OCI-LY7 (cell line): ENCODE results near the gene LARGE1. TPM values are rescaled to one million over a fixed set of nuclear protein-coding genes. Genes with fewer than 3 reads are reported as not detected.

Experiments used
- BruUV-seq: library from RNA; stranded (reverse); fragments of 400-500 nt; replicated peaks from 2 replicates; lab custom pipeline; 2021; lab: Mats Ljungman, UMichigan
- CTCF ChIA-PET: fragments of 300-600 bp; sonication (Branson Sonifier 250); formaldehyde crosslinking; loops from one replicate; lab custom pipeline; 2022; ENCODE audit warnings: antibody characterized with exemption; ENCODE audit not compliant: unreplicated experiment; lab: Charles Lee
- POLR2A ChIA-PET: fragments of 300-600 bp; sonication (Branson Sonifier 250); formaldehyde crosslinking; loops from one replicate; lab custom pipeline; 2022; ENCODE audit warnings: antibody characterized with exemption; lab: Charles Lee
- DNase-seq: peaks from one replicate; pipeline ENCODE4 v3.0.0-alpha.2; 2015; ENCODE audit warnings: low spot score
- H2AFZ ChIP-seq: fragments of 200-600 bp; sonication (generic), shearing (Covaris generic); 2 replicates; pipeline ENCODE4 v1.6.1; 2014; ENCODE audit warnings: mild to moderate bottlenecking, antibody characterized with exemption, low read length, moderate library complexity
- H3K27ac ChIP-seq: fragments of 200-600 bp; sonication (generic); 2 replicates; pipeline ENCODE4 v1.5.1; 2014; ENCODE audit warnings: mixed run types, low read depth, mild to moderate bottlenecking, moderate library complexity, low read length, inconsistent platforms; ENCODE audit not compliant: poor library complexity, severe bottlenecking
- H3K36me3 ChIP-seq: fragments of 200-600 bp; sonication (generic); 2 replicates; pipeline ENCODE4 v1.6.1; 2014; ENCODE audit warnings: mild to moderate bottlenecking, antibody characterized with exemption, low read length, moderate library complexity, mixed read lengths; ENCODE audit not compliant: insufficient read depth
- H3K4me1 ChIP-seq: fragments of 200-600 bp; sonication (generic); 2 replicates; pipeline ENCODE4 v1.5.1; 2014; ENCODE audit warnings: mild to moderate bottlenecking, low read length; ENCODE audit not compliant: insufficient read depth, poor library complexity, severe bottlenecking
- H3K4me2 ChIP-seq: fragments of 200-600 bp; sonication (generic); 2 replicates; pipeline ENCODE4 v1.6.1; 2014; ENCODE audit warnings: mild to moderate bottlenecking, low read length
- H3K4me3 ChIP-seq: fragments of 200-600 bp; sonication (generic); 2 replicates; pipeline ENCODE4 v1.5.1; 2014; ENCODE audit warnings: mild to moderate bottlenecking, low read depth, low read length; ENCODE audit not compliant: poor library complexity, severe bottlenecking
- H3K79me2 ChIP-seq: fragments of 200-600 bp; sonication (generic); 2 replicates; pipeline ENCODE4 v1.6.1; 2016; ENCODE audit warnings: low read depth, mild to moderate bottlenecking, low read length, moderate library complexity, mixed read lengths; ENCODE audit not compliant: insufficient read depth
- H3K9me2 ChIP-seq: fragments of 200-600 bp; sonication (generic); 2 replicates; pipeline ENCODE4 v1.6.1; 2016; ENCODE audit warnings: mild to moderate bottlenecking, low read length, mixed read lengths; ENCODE audit not compliant: insufficient read depth
- H3K9me3 ChIP-seq: fragments of 200-600 bp; sonication (generic); 2 replicates; pipeline ENCODE4 v1.6.1; 2014; ENCODE audit warnings: mild to moderate bottlenecking, mixed run types, low read length, mixed read lengths
- H4K20me1 ChIP-seq: fragments of 200-600 bp; sonication (generic); 2 replicates; pipeline ENCODE4 v1.6.1; 2014; ENCODE audit warnings: mild to moderate bottlenecking, antibody characterized with exemption, low read length, moderate library complexity, mixed read lengths; ENCODE audit not compliant: insufficient read depth
- EZH2phosphoT487 ChIP-seq: fragments of 200-600 bp; sonication (generic); IDR thresholded peaks from 2 replicates; pipeline ENCODE4 v1.6.1; 2018; ENCODE audit warnings: low read depth, borderline replicate concordance, mild to moderate bottlenecking, mixed run types, antibody characterized with exemption, low read length, moderate library complexity, mixed read lengths
- intact Hi-C: fragments of 100-400 bp; cut with micrococcal nuclease; formaldehyde crosslinking; loops from one replicate; pipeline ENCODE4 v1.10.0; 2022; ENCODE audit not compliant: unreplicated experiment
- total RNA-seq, 2 experiments: library from RNA; depleted of rRNA in 1 of 2; stranded (reverse); fragments of >200 nt in 1 of 2; shearing (Covaris generic) in 1 of 2; gene quantifications; 2 replicates each; pipeline ENCODE4 v1.2.3, GENCODE V29; 2014 to 2022
- TF ChIP-seq, protein P1 (sequence below): fragments of 200-600 bp; sonication (generic); conservative IDR thresholded peaks from 2 replicates; pipeline ENCODE4 v1.5.1; 2014; ENCODE audit warnings: mild to moderate bottlenecking, antibody characterized with exemption, low read length, moderate library complexity, mixed read lengths

Gene LARGE1
- total RNA-seq, 2 experiments from 2014 or later: 31.5 to 31.9 TPM

DNA sequence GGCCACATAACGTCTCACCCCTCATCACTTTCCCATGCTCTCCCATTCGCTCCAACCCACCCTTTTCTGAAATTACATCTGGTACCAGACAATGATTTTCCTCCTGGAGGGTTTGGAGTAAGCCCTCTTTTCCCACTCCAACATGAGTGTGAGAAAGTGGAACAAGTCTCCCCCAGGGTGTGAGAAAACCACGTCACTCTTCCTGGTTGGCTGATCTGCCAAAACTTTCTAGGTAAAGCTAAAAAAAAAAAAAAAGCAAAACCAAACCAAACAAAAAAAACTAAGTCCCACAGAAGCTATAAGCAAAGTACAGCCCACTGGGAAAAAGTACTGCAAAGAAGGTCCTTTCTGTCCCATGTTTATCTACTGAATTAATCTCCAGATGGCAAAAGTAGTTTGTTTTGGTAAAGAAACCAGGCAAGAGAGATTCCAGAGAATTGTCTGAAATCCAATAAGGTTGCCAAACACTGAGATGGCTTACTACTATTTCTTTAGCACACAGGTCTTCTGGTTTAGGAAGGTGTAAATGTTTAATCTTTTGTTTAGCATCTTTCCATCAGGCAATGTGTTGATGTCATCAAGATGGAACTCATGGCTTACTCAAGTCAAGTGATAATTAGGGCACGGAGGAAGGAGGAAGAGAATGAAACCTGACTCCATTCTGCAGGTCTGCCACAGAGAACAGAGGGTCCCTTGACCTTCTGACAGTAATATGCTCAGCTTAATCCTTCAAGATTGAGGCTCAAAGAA lies 395.6 kb downstream of the LARGE1 start:
- peaks cover 31% of the 10 kb centered on the region for H3K4me1 ChIP-seq

DNA sequence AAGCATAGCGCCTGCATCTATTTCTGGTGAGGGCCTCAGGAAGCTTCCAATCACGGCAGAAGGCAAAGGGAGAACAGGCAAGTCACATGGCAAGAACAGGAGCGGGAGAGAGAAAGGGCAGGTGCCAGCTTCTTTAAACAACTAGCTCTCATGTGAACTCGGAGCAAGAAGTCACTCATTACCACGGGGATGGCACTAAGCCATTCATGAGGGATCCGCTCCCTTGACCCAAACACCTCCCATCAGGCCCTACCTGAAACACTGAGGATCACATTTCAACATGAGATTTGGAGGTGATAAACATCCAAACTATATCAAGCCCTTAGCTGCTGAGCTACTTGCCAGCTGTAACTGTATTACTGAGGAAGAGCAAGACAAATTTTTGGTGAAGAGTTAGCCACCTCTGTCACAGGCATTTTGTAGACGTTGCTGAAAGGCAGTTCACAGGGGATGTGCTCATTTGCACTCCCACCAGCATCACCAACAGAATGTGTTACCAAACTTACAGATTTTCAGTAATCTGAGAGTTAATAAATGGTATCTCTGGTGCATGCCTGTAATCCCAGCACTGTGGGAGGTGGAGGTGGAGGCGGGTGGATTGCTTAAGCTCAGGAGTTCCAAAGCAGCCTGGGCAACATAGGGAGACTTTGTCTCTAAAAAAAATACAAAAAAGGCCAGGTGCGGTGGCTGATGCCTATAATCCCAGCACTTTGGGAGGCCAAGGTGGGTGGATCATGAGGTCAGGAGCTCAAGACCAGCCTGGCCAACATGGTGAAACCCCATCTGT lies 398.2 kb downstream of the LARGE1 start:
- no peaks in the 10 kb centered on the region for H4K20me1 ChIP-seq
- H3K4me3 ChIP-seq: no peak overlapping the region
- no peak for DNase-seq
- intact Hi-C loops: loop anchor here (5.0 kb wide), 1 partner anchor 320 kb away; no protein-coding TSS in a partner anchor
- H3K4me1 ChIP-seq: peaks cover 40% of the 10 kb centered on the region
- H3K27ac ChIP-seq: no peak overlapping the region
- TF ChIP-seq, protein P1, sequence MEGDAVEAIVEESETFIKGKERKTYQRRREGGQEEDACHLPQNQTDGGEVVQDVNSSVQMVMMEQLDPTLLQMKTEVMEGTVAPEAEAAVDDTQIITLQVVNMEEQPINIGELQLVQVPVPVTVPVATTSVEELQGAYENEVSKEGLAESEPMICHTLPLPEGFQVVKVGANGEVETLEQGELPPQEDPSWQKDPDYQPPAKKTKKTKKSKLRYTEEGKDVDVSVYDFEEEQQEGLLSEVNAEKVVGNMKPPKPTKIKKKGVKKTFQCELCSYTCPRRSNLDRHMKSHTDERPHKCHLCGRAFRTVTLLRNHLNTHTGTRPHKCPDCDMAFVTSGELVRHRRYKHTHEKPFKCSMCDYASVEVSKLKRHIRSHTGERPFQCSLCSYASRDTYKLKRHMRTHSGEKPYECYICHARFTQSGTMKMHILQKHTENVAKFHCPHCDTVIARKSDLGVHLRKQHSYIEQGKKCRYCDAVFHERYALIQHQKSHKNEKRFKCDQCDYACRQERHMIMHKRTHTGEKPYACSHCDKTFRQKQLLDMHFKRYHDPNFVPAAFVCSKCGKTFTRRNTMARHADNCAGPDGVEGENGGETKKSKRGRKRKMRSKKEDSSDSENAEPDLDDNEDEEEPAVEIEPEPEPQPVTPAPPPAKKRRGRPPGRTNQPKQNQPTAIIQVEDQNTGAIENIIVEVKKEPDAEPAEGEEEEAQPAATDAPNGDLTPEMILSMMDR: no peak
- no peak for TF ChIP-seq EZH2phosphoT487
- H3K36me3 ChIP-seq: peaks cover 8% of the 10 kb centered on the region
- no peaks in the 10 kb centered on the region for H3K79me2 ChIP-seq
- no TSS peak for BruUV-seq
- H2AFZ ChIP-seq: no peak overlapping the region
- H3K9me2 ChIP-seq: no peaks in the 10 kb centered on the region
- H3K4me2 ChIP-seq: no peak overlapping the region
- POLR2A ChIA-PET: interaction anchor here (0.6 to 2.4 kb wide), 9 partner anchors 10 to 983 kb away, joined by 3 to 12 read pairs (median 3); no protein-coding TSS in a partner anchor
- H3K9me3 ChIP-seq: peaks cover 15% of the 10 kb centered on the region
- CTCF ChIA-PET: interaction anchor here (0.6 kb wide), 1 partner anchor 220 kb away, joined by 3 read pairs; no protein-coding TSS in a partner anchor

More for the DNA sequence above, 395.6 kb downstream of the LARGE1 start:
- H3K9me2 ChIP-seq: no peaks in the 10 kb centered on the region
- CTCF ChIA-PET: no interaction called here
- no peak overlapping the region for H3K27ac ChIP-seq
- H4K20me1 ChIP-seq: no peaks in the 10 kb centered on the region
- no peaks in the 10 kb centered on the region for H3K79me2 ChIP-seq
- no peak for DNase-seq
- H3K4me2 ChIP-seq: no peak overlapping the region
- TSS peak; percentile 16 for BruUV-seq
- intact Hi-C loops: loop anchor here (5.0 kb wide), 1 partner anchor 318 kb away; no protein-coding TSS in a partner anchor
- H2AFZ ChIP-seq: no peak overlapping the region
- peaks cover 15% of the 10 kb centered on the region for H3K9me3 ChIP-seq
- no peak overlapping the region for H3K4me3 ChIP-seq
- TF ChIP-seq, protein P1: no peak
- TF ChIP-seq EZH2phosphoT487: no peak
- peaks cover 8% of the 10 kb centered on the region for H3K36me3 ChIP-seq
- POLR2A ChIA-PET: interaction anchor here (0.9 to 1.2 kb wide), 2 partner anchors 15 to 126 kb away, joined by 3 to 5 read pairs; no protein-coding TSS in a partner anchor
